ENCODE measurements around the gene RNF112. TPM values are rescaled to one million over a fixed set of nuclear protein-coding genes. Genes with fewer than 3 reads are reported as not detected.
A peak's percentile ranks its signal among the peaks of the same experiment; 100 is the strongest.

RNF112 gene
- total RNA-seq, 1 experiment from 2014 or later = not detected

DNA sequence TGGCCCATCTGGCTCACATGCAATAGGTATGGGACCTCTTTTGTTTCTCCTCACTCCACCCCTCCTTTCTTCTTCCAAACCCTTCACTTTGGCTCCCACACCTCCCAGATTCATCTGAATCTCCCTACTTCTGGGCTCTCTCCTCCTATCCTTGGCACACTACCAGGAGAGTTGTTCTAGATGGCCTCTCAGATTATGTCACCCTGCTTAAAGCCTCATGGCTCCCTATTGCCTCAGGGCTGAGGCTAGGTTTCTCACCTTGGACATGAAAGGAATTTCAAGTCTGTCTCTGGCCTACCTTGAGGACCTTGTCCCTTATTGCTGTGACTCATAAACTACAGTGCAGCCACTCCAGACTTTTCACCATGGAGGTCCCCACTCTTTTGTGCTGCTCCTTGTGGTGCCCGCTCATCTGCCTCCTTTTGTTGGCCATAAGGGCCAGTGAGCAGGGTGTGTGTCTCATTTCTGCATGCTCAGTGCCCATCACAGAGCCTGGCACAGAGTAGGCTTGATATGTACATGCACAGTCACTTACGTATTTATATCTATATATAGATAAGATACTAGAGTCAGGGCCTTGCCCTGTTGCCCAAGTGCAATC lies 23.0 kb upstream of the RNF112 start:
- peak; percentile 4 for DNase-seq (ENCODE audit: low spot score)

DNA sequence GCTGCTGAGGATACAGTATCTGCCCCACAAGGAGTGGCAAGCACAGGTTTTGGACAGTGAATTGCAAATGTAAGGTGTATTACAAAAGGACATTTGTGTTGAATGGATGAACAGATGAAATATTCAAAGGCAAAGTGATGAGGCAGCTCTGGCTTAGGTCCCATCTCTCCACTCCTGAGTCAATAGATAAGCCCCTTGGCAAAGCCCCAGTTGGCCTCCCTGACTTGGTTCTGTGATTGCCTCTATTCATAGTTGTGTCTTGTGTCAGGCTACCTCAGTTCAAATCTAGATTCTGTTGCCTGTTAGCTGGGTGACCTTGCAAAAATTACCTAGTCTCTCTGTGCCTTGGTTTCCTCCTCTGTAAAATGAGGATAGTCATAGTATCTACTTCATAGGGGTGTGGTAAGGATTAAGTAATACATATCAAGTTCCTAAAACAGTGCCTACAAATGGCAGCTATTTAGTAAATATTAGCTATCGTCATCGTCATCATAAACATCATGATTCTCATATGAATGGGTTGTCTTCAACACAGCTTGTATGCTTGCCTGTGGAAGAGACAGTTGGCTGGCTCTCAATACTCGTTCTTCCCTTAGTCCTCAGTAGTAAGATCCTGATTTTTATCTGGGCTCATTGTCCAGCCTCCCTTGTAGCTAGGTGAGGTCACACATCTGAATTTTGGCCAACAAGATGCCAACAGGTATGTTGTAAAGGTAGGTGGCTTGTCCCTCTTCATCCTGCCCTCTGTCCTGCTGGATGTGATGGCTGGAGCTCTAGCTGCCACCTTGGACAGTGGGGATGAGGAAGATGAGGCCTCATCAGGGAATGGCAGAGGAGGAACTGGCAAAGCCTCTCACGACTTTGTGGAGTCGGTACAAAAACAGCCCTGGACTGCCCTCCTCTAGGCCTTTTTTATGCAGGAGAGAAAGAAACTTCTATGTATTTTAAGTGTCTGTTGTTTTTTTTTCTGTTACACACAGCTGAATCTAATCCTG lies 21.9 kb upstream of the RNF112 start:
- no peak for DNase-seq (ENCODE audit: low spot score)

DNA sequence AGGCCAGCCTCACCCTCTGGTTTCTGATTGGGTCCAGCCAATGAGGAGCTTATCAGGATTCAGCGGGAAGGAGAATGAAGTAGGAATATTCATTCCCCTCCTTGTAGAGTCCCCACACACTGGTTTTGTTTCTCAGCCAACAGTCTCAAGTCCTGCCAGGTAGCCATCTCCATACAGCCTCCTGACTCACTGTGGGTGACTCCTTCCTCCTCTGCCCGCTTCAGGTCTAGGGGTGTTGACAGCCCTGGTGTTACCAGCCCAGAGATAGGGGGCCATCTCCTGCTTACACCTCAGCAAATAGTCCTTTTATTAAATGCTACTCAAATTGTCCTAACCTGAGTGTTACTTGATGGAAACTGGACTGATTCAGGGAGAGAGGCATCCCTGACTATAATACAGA lies 20.1 kb upstream of the RNF112 start:
- no peak for DNase-seq (ENCODE audit: low spot score)

DNA sequence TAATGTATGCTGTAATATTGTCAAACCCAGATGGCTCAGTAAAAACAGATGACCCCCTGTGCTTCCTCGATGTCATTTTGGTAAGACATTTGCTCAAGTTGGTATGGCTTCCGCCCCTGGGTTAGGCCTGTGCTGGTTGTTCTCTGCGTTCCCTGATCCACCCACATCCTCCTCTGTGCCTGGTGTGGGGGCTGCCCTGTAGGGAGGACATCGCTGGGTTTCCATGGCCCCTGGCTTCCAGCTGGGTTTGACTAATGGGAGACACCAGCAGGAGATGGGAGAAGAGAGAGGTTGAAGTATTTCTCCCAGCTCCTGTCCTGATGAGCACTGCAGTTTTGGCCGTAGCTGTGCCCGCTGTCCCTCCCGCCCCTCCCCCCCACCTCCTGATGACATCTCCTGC lies 19.6 kb upstream of the RNF112 start:
- DNase-seq (ENCODE audit: low spot score) = no peak

DNA sequence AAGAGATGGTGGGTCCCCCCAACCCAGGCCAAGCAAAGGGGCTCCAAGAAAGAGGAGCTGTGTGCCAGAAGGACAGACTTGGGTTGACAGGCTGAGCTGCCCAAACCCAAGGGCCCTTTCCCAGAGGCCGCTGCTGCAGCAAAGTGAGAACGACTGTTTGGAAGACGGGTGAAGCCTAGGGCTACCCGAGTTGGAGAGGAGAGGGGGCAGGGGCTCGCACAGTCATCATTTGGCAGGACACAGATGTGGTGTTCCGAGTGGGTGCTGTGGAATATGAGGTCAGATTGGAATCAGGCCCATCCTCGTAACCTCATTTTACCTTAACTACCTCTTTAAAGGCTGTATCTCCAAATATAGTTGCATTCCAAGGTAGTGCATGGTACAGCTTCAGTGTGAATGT lies 18.7 kb upstream of the RNF112 start:
- DNase-seq (ENCODE audit: low spot score) = no peak

DNA sequence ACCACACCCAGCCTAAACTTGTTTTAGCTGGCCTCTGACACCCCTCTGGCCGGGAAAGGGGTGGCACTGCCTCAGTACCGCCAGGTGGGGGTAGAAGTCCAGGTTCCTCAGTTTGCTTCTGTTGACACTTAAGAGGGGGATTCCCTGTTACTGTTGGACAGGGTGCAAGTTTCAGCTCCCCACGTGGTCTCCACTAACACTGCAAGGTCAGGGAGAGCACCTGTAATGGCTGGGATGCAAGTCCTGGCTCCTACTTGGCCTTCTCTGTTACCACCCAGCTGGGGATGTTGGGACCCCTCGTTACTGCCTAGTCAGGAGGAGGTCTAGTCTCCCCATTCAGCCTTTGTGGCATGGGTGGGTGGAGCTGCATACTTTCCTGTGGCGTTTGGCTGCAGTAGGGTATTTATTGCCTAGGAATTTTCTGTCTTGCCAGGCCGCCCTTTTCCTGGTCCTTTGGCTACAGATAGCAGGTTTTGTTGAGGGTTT lies 13.4 kb upstream of the RNF112 start:
- DNase-seq (ENCODE audit: low spot score) = peak; percentile 67

DNA sequence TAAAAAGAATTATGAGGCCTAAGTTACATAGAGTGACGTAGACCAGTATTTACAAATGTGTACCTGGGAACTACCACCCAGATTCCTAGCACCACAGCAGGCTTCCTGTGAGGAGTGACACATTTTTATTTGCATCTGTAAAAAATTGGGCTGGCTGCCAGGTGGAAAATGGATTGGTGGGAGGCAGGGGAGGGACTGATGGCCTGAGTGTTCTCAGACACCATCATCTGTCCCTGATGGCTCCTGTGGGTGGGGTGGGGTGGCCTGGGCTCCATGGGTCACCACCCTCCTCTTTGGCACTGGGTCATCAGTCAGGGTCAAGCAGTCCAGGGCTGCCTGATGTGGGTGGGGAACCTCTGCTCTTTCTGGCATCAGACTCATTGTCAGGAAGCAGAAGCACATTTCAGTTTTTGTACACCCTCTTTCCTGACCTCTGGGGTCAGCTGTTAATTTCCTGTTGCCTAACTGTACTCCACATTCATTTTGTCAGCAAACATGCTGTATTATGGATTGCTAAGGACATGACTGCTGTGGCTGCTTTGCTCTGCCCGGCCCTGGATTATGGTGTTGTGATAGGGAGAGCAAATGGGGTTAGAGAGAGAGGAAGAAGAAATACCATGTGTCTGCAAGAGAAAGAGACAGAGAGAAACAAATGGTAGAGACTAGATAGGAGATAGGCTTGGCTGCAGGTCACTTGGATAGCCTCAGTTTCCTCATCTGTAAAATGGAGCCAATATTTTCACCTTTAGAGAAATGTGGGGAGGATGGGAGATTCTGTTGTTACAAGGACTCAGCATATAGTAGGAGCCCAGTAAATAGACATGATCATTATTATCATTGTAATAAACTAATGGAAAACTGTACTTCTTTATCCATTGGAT lies 12.5 kb upstream of the RNF112 start:
- peak; percentile 87 for DNase-seq (ENCODE audit: low spot score)

DNA sequence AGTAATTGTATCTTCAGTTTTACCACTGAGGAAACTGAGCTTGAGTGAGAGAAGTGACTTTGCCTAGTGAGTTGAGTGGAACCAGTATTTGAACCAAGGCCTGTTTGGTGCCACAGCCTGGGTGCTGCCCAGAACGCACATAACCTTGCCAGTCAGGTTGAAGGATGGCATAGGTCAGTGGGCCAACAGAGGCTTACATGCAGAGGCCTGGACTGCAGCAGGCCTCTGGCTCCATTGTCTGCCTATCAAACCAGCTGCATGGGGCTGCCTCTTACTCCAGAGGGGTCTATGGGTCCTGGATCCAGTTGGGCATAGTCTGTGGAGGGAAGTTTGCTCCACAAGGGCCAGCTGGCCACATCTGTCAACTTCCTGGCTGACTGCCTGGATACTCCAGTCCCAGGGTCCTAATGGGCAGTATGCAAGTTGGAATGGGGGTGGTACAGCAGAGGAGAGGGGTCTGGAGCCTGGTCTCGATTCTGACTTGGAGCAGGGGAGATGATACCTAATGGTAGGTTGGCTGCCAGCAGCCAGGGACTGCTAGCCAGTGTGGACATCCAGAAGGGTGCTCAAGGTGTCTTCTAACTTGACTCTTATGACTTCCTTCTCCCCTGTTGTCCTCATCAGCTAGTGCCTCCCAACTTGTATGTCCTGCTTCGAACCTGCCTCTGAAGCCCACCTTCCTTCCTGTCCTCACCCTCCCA lies 11.1 kb upstream of the RNF112 start:
- no peak for DNase-seq (ENCODE audit: low spot score)

DNA sequence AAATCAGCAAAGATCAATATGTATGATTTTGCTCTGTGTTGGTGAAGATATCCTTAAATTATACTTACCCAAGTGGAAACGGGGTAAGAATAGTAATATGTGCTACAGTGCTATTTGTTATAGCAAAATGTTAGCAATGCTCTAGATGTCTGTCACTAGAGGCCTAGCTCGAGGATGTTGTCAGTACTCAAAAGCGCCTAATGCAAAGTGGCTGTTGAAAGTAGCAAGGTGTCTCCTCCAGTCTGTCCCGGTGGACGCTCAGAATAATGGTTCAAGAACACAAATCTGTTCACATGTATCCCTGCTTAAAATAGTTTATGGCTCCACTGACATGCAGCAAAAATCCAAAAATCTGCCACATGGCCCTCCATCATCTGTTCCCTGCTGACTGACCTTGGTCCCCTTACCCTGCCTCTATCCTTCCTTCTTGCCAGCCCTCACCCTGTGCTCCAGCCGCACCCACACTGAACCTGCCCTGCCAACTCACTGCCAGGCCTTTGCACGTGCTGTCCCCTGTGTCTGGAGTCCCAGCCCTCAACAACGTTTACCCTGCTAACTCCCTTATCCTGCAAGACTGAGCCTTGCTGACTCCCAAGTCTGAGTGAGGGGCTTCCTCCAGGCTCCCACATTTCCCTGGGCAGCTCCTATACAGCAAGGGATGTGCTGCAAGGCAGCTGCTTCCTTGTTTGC lies 9.6 kb upstream of the RNF112 start:
- DNase-seq (ENCODE audit: low spot score) = no peak

DNA sequence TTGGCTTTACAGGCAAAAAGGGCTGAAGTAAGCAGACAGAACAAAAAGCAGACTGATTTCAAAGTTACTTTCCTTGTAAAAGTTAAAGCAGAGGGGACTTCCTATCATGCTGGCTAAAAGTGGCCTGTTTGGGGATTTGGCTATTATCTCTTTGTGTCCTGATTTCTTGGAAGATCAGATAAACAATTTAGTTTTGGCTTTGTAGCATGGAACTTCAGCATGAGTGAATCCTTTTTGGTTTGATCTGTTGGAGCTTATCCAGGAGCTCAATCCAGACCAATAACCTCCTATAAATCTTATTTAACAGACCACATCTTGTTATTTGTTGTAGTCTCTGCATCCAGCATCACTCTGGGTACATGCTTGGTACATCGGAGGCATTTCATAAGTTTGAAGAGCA lies 8.9 kb upstream of the RNF112 start:
- no peak for DNase-seq (ENCODE audit: low spot score)

DNA sequence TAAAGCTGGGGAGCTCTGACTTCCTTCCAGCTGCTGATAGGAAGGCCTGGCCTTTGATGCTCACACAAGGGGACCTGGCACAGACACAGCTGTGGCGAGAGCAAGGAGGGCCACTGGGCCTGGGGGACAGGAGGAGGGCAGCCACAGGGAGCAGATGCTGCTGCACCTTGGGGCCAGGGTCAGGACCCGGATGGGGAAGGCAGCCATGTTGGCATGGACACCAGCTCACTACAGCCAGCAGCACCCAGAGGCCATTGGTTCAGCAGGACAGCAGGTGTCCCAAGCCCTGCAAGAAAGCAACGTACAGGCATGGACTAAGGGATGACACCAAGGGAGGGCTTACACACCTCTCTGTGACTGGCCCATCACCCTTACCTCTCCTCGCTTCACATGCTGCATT lies 8.0 kb upstream of the RNF112 start:
- no peak for DNase-seq (ENCODE audit: low spot score)

DNA sequence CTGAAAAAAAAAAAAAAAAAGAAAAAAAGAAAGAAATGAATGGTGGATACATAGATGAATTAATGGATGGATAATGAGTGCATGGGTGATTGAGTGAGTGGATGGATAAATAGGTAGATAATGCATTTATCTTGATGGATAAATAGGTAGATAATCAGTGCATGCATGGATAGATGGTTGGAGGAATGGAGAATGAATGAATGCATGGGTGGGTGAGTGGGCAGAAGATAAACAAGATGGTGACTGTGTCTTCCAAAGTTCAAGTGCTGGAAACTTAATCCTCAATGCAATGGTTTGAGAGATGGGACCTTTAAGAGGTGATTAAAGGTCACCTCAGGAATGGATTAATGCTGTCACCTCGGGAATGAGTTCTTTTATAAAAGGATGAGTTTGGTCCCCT lies 6.8 kb upstream of the RNF112 start:
- no peak for DNase-seq (ENCODE audit: low spot score)

DNA sequence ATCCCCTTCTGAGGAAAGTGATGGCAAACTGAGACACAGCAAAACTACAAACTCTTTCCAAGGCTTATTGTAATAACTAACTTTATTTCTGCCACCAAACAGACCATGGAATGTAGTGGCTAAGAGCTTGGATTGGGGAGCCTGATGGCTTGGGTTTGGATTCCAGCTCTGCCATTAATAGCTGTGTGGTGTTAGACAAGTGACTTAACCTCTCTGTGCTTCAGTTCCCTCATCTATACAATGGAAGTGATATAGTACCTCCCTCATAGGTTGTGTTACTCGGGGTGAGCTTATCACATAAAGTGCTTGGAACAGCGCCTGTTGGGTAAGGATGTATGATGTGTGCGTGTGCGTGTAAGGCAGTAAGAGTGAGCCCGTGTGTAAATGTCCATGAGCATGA lies 5.9 kb upstream of the RNF112 start:
- DNase-seq (ENCODE audit: low spot score) = no peak

DNA sequence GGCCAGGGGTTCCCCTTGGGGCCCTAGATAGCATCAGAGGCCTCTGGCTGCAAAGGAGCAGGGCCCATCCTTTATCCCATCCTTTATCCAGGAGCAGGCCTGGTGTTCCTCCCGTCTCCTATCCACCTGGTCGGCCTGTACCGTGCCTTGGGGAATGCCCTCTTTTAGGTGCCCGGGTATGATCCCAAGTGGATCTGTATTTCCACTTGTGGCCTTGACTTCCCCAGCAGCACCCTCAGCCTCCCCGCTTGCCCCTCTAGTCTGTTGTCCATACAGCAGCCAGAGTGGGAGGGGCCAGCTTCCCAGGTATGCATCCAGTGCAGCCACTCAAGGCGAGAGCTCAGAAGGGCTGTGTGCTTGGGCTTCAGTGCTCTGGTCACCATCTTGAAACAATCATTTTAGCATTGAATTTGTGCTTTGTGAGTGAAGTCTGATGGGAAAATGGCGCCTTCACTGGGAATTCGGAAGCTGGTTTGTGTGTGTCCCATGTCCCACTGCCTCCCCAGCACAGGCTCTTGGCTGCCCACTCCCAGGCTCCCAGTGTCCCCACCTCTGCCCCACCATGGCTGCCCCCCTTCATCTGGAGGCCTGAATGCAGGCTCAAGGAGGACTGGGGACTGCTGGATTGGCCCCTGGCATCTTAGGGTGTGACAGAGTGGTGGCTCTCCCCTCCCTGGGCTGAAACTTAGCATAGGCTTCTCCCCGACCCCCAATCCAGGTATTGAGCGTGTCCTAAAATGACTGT lies 3.3 kb upstream of the RNF112 start:
- no peak for DNase-seq (ENCODE audit: low spot score)

DNA sequence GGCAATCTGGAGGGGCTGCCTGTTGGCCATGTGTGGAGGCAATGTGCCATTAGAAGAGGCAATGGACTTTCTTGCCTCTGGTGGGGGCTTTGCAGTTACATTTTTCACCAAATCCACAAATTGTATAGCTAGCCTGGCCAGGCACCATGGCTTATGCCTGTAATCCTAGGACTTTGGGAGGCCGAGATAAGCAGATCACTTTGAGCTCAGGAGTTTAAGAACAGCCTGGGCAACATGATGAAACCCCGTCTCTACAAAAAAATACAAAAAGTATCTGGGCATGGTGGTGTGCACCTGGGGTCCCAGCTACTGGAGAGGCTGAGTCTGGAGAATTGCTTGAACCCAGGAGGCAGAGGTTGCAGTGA lies 2.7 kb upstream of the RNF112 start:
- no peak for DNase-seq (ENCODE audit: low spot score)

DNA sequence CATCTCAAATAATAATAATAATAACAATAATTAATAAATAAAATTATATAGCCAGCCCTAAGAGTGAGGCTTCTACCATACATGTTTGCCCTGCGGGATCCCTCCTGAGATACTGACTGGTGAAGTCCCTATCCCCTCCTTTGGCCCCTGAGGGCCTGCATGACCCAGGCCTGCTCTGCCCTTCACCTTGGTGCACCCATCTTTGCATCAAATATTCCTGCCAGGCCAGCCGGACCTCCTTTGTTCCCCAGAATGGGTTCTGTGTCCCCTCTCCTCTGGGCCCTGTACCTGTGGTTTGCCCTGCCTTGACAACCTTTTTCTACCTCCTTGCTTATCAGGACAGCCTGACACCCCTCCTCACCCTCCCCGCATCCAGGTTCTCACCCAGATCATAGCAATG lies 2.0 kb upstream of the RNF112 start:
- DNase-seq (ENCODE audit: low spot score) = no peak

DNA sequence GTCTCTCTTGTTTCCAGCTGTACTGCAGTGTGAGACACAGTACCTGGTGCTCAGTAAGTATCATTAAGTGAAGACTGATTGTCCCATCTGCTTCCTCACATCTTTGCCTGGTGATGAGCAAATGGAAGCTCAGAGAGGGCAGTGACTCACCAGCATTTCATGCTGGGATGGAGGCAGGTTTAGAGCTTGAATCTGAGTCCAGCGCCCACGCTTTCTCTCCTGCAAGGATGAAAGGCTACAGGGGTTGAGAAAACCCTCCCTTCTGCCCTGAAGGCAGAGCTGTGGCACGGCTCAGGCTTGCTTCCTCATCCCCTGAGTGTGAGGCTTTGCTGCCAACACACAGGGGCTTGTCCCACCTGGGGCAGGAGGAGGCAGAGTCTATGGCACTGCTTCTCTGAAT lies 1.5 kb upstream of the RNF112 start:
- no peak for DNase-seq (ENCODE audit: low spot score)

DNA sequence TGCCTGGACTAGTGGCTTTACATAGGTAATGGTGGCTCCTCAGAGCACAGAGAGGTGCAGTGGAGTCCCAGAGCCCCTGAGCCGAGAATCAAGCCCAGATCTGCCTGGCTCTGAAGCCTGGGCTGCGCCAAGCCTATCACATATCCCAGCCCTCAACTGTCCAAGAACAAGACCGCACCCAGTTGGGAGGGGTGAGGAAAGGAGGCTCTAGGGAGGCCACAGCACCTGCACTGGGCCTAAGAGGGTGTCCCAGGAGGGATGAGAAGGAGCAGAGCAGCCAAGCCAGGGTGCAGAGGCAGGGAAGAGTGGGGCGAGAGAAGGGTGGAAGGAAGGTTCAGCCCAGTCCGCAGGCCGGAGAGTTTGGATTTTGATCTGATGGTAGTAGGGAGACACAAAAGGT lies 941 bp upstream of the RNF112 start:
- DNase-seq (ENCODE audit: low spot score) = no peak

DNA sequence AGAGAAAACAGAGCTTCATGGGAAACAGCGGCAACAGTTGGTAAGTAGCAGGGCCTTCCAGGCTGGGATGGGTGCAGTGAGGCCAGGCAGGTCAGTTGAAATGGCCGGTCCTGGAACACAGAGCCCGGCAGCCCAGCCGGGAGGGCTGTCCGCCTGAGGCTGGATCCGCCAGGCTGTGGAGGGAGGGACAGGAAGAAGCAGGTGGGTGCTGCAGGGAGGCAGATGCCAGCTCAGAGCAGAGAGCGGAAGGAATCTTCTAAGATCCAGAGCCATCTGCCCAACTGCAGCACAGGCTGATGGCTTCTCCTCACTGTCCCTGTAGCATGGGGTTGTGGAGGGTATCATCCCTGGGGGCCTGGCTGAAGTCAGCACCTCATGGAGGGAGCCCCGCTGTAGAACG lies 599 bp downstream of the RNF112 start:
- DNase-seq (ENCODE audit: low spot score) = no peak

DNA sequence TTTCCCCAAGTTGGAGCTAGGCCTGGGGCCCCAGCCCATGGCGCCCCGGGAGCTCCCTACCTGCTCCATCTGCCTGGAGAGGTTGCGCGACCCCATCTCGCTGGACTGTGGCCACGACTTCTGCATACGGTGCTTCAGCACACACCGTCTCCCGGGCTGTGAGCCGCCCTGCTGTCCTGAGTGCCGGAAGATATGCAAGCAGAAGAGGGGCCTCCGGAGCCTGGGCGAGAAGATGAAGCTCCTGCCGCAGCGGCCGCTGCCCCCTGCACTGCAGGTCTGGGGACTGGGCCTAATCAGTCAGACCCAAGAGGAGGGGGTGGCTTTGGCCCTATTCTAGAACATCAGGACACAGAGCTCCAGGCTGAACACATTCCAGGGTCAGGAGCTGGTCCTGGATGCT lies 1.5 kb downstream of the RNF112 start:
- DNase-seq (ENCODE audit: low spot score) = no peak
